GM19438 (cell line): Measurements from ENCODE around the gene FKBP4.
A peak's percentile ranks its signal among the peaks of the same experiment; 100 is the strongest.

ENCODE experiments used
- ATAC-seq: cut with Tn5 transposase; IDR thresholded peaks from one replicate; pipeline ENCODE4 v1.9.1; 2021; ENCODE audit warnings: low read depth; ENCODE audit not compliant: unreplicated experiment

Gene FKBP4

DNA sequence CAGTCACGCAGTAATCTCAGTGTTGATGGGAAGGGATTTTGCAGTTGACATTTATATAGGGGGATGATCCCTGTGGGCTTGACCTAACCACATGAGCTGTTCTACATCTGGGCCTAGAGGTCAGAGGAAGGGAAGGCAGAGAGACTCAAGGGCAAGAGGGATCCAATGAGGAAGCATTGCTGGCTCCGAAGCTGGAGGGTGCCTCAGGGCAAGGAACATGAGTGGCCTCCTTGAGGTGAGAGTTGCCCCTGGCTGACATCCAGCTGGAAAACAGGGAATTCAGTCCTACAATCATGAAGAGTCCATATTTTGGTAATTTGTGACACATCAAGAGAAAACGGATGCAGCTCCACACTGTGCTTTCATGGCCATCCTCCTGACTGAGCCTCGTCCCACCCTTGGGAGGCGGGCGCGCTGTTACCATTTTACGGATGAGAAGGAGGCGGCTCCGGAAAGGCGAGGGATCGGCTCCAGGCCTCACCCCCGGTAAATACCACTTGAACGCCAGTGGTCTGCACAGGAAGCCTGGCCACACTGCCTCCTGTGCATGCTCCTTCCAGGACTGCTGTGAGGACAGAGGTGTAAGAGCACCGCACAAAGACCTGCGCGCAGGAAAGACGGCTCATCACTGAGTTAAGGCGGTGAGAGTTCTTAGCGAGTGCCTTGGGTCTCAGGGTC is 18.5 kb upstream of the FKBP4 start:
- ATAC-seq = no peak

DNA sequence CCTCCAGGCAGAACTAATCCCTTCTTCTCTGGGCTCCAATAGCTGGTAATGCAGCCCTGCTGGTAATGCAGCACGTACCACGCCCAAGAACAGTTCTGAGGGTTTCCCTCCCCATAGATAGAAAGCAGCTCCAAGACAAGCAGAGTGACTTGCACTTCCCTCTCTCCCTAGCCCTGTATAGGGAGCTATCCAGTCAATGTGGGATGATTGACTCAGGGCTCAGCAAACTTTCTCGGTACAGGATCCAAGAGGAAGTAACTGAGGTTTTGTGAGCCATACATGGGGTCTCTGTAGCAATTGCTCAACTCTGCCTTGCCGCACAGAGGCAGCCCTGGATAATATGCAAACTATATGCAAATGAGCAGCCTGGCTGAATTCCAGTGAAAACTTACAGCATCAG is 15.5 kb upstream of the FKBP4 start:
- ATAC-seq = no peak

DNA sequence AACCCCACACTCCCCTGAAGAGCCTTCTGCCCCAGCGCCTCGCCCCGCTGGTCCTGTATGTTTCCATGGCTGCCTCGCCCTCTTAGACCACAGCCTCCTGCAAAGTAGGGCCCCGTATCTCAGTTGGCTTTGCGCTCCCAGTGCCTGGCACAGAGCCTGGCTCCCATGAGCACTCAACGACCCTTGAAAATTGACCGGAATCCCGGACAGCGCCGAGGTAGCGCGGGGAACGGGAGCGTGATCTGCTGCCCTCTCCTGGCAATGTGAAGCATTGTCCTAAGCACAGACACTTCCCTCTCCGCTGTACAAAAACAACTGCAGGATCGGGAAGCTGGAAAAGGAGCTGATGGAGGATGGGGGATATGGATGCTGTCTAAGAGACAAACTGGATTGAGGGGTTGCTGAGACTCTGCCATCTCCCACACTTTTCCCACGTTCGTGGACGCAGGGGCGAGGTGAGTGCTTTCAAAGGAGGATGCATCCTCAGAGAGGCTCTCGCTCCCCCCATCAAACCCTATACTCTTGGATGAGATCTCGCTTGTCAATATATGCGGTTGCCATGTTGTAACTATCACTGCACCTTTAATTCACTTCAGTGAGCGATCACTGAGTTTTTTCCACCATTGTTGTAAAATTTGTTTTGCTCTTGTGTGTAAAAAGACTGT is 10.7 kb upstream of the FKBP4 start:
- ATAC-seq = no peak

DNA sequence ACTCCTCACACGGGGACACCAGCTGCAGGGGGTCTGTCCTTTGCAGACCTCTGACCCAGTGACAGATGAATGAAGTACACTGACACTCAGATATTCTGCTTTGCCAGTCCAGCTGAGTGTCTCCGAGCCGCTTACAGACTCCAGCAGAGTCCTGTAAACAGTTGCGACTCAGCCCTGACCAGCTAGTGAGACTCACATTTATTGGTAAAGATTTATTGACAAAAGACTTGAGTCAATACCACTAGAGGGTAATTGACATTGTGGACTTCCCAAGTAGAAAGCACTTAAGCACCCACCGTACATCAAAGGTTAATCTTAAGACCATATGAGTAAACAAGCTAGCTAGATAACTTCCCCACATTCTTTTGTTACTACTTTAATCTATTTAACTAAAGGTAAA is 9.8 kb upstream of the FKBP4 start:
- ATAC-seq = no peak

DNA sequence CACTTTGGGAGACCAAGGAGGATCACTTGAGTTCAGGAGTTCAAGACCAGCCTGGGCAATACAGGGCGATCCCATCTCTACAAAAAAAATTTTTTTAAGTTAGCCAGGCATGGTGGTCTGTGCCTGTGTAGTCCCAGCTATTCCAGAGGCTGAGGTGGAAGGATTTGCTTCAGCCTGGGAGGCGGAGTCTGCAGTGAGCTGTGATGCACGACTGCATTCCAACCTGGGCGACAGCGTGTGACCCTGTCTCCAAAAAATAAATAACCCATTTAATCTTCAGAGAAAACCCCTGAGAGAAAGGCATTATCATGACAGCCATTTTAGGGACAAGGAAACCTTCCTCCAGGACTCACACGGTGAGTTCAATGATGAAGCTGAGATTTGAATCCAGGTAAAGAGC is 3.7 kb upstream of the FKBP4 start:
- ATAC-seq = no peak

DNA sequence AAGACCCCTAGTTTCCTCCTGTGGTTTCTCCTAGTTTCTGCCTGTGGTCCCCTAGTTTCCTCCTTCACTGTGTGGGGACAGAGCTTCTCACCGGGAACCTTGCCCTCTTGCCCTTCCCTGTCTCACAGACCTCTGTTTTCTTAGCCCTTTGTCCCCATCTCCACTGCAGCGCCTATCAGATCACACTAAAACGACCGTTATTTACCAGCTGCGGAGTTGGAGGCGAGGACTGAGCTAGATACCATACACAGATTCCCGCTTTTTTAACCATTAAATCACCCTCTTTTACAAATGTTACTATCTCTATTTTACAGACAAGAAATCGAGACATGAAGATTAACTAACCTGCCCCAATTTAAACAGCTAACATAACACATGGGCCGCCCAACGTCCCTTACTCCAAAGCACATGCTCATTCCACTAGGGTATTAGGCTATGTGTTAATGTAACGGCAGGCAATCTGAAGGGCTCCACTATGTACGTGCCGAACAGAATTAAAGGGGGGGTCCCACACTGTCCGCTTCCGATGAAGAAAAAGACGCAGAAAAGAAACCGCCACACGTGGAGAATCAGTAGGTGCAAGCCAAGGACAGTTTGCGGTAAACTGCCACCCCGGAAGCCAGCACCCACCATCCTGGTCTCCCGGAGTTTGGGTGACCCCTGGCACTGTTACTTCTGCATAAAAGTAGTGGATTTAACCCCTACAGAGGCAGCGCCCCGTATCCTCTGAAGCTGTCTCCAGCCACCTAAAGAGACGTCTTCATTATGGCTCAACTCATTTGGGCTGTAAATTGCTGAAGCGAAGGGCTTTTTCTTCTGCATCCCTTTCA is 1.9 kb upstream of the FKBP4 start:
- ATAC-seq = no peak

DNA sequence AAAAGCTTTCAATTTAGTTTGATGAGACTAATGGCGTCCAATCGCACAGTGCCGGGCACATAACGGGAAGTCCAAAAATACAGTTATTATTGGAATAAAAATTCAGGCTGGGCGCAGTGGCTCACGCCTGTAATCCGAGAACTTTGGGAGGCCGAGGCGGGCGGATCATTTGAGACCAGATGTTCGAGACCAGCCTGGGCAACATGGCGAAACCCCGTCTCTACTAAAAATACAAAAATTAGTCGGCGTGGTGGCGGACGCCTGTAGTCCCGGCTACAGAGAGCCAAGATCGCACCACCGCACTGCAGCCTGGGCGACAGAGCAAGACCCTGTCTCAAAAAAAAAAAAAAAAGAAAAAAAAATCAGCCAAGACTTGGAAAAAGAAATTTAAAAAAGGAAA is 1.2 kb upstream of the FKBP4 start:
- ATAC-seq = no peak

DNA sequence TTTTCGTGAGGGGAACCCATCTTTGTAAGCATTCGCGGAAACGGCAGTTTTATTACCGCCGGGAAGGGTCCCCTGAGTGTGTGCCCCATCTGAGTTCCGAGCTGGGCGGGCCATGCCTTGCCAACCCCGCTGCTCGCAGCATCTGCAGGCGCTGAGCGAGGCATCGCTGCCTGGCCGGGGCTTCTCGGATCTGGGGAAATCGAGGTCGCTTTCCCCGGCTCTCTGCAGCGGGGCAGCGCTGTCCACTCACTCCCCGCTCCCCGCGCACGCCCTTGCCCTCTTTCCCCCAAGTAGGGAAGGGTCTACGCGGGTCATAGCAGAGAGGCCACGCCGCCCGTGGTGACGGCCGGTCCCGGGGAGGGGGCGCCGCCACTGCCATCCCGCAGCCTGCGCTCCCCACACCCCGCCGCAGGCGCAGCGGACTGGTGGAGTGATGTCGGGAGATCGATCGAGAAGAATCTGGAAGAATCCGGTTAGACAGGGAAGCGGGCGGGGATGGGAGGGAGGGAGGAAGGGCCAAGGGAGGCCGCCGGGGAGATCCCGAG is 507 bp upstream of the FKBP4 start:
- no peak for ATAC-seq

DNA sequence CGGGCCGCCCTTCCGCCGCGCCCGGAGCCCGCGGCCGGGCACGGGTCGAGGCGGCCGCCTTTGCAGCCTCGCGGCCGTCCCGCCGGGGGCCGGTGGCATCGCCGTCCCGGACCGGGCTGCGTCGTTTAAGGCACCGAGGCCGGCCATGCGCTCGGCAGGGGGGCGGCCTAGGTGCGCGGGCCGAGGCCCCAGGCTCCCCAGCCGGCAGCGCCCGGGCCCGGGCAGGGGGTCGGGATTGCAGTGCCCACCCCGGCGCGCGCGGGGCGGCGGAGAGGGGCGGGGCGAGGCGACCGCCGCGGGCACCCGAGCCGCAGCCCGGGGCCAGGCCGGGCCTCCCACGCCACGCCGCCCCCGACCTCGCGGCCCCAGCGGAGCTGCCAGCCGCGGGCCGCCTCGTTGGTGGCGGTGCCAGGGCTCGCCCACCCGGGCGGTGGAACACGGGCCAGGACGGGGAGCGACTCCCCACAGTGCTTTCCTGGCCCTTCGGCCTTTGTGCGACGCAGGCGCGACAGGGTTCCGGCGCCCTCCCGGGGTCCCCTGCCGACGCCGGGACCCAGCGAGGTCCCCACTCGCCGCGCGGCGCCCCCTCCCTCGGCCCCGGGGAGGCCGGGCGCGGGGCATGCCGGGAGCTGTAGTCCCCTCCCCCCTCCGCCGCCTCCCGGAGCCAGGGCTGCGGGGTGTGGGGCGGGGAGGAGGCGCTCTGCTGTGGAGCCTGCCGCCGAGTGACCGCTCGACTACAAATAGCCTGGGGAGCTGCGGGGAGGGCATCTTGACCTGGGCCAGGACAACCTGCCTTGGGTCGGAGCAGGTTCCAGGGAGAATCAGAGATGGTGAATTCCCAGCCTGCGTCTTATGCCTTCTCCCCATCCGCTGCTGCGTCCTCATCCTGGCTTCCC is 769 bp downstream of the FKBP4 start:
- peak; percentile 66 for ATAC-seq

DNA sequence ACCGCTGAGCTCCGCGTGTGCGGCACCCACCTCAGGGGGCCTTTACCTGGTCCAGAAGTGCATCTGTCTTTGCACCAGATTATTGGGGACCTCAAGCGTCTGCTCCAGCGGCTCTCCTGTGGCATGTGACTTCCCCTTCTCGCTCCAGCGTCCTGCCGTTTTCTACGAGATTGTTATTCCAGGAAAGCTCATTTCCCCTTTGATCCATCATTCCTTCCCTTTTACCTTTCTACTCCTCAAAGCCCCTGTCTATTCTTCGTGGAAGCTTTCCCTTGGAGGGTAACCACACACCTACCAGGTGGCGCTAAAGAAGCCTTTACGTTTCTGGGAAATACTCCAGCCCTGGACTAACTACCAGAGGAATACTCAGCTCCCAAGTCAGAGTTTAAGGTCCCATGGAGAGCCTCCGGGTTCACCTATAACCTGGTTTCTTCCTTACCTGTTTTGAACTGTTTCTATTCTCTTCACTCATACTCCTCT is 1.5 kb downstream of the FKBP4 start:
- ATAC-seq = no peak

DNA sequence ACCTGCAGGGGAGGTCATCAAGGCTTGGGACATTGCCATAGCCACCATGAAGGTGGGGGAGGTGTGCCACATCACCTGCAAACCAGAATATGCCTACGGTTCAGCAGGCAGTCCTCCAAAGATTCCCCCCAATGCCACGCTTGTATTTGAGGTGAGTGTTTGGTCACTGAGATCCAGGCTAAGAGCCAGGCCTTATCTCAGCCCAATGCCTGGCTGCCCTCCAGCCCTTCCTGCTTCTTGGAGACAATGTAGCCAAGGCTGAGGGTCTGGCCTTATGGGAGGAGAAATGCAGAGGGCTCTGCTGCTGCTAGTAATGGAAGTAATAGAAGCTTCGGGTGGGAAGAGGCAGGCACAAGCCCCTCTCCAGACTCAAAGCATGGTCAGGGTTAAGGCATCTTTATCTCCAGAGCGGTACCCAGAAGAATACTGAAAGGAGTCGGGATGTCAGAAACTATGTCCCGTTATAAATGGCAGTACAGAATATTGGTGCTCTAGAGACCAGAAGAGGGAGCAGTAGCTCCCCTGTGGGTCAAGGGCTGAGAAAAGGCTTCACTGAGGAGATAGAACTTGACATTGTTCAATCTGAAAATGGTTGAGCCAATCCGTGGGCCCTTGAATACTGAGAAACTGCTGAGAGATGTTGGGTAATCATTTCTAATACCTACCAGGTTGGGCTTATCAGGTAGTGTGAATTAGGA is 3.1 kb downstream of the FKBP4 start:
- no peak for ATAC-seq

DNA sequence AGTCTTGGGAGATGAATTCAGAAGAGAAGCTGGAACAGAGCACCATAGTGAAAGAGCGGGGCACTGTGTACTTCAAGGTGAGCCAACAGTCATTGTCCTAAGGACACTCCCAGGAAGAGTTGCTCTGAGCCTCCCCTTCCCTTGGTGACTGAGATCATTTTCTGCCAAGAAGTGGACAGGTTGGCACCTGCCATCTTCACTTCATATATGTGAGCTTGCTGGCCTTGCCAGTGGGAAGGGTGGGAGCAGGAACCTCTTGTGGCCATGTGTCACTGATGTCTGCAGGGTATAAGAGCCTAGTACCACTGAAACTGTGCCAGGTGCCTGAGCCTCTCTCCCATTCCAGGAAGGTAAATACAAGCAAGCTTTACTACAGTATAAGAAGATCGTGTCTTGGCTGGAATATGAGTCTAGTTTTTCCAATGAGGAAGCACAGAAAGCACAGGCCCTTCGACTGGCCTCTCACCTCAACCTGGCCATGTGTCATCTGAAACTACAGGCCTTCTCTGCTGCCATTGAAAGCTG is 5.3 kb downstream of the FKBP4 start:
- ATAC-seq = no peak

DNA sequence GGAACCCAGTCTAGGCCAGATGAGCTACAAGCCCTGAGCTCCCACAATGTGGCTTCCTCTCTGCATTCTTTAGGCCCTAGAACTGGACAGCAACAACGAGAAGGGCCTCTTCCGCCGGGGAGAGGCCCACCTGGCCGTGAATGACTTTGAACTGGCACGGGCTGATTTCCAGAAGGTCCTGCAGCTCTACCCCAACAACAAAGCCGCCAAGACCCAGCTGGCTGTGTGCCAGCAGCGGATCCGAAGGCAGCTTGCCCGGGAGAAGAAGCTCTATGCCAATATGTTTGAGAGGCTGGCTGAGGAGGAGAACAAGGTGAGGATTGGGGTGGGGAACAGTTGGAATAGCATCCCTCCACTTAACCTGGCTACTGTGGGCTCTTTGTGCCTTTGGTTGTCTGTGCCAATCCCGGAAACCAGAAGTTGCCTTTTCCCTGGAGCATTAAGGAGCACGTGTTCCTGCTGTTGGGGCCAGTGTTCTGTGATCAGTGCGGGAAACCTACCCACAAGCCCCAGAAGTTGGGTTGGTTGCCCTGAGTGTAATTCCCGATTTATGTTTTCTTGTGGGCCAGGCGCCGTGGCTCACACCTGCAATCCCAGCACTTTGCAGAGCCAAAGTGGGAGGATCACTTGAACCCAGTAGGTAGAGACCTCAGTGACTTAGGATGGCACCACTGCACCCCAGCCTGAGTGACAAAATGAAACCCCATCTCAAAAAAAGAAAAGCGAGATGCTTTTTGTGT is 6.4 kb downstream of the FKBP4 start:
- no peak for ATAC-seq

DNA sequence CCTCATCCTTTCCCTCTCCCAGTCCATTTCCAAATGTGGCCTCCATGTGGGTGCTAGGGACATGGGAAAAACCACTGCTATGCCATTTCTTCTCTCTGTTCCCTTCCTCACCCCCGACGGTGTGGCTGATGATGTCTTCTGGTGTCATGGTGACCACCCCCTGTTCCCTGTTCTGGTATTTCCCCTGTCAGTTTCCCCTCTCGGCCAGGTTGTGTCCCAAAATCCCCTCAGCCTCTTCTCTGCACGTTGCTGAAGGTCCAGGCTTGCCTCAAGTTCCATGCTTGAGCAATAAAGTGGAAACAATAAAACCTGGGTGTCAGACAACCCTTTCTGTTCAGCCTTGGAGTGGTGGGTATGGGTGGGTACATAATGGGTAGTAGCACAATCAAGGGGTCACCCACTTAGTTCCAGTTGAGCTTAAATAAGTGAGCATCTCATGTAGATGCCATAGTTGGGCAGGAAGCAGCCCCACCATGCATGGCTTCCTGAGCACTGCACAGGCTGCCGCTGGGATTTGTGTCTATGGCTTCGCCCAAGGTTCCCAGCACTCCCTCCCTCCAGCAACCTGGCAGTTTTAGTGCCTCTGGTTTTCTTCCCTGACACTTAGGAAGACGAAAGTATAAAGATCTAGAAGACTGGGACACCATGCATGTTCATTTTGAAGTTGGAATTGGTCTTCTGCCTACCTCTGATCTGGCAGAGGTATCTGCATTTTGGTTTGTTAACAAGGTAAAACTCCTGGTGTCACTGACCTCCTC is 9.0 kb downstream of the FKBP4 start:
- ATAC-seq = no peak

DNA sequence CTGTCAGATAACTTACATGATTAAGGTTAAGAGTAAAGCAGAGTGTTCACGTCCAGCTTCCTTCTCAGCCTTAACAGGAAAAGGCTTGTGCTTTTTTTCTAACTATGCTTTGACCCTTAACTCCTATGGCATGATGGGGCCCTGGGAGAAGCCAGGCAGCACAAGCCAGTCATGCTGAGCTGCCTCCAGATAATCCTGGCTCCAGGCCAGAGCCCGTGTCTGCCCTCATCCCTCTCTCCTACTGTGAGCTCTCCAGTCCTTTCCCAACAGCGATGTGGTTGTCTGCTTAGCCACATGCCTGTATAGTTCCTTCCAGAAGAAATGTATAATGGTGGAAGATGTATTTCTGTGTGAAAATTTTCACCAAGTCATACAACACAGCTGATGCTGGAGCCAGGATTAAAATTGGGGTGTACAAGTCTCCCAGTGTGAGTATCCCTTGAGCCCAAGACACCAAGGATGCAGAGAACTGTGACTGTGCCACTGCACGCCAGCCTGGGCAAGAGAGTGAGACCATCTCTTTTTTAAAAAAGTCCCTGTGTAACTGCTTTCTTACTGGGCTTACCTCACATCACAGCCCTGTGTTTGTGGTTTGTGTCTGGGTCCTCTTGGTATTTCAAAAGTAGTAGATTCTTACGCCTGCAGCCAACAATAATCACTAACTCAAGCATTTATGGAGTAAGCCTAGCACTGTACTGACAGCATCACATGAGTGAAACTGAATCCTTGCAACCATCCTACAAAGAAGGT is 9.8 kb downstream of the FKBP4 start:
- no peak for ATAC-seq

DNA sequence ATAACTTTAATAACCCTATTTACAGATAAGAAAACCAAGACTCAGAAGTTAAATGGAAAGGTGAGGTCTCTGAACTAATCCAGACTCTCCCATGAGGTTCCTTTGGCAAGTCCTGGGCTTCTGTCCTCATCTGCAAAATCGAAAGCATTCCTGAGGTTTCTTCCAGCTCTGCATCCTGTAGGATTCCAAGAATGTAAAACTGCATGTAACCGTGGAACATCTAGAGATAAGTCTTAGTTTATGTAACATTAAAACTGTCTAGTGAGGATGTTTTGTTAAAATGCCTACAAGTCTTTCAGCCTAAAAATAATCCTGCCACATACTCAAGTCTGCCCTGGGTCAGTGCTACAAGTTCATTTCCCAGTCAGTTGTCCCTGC is 10.4 kb downstream of the FKBP4 start:
- ATAC-seq = no peak

DNA sequence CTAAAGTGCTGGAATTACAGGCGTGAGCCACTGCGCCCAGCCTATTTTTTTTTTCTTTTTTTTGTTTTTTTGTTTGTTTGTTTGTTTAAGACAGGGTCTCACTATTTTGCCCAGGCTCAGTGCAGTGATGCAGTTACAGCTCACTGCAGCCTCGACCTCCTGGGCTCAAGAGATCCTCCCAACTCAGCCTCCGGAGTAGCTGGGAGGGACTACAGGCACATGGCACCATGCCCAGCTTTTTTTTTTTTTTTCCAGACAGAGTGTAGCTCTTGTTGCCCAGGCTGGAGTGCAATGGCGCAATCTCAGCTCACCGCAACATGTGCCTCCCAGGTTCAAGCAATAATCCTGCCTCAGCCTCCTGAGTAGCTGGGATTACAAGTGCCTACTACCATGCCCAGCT is 11.9 kb downstream of the FKBP4 start:
- ATAC-seq = no peak
